GM23248 (cell line): ENCODE data around the gene OSBPL5. TPM values are rescaled to one million over a fixed set of nuclear protein-coding genes. Genes with fewer than 3 reads are reported as not detected.

Source experiments
- DNase-seq: peaks from one replicate; pipeline ENCODE4 v3.0.0-alpha.2; 2015
- H2AFZ ChIP-seq: fragments of 200-600 bp; sonication (generic); 2 replicates; pipeline ENCODE4 v1.6.1; 2016; ENCODE audit warnings: antibody characterized with exemption
- H3F3A ChIP-seq: fragments of 200-600 bp; sonication (generic); 2 replicates; pipeline ENCODE4 v1.6.1; 2016; ENCODE audit warnings: mild to moderate bottlenecking, antibody characterized with exemption, mixed run types; ENCODE audit not compliant: insufficient read depth
- H3K27ac ChIP-seq: fragments of 200-600 bp; sonication (generic); 2 replicates; pipeline ENCODE4 v1.5.1; 2016; ENCODE audit warnings: mild to moderate bottlenecking
- H3K27me3 ChIP-seq: fragments of 200-600 bp; sonication (generic); replicated peaks from 2 replicates; pipeline ENCODE4 v1.6.1; 2016; ENCODE audit warnings: mild to moderate bottlenecking; ENCODE audit not compliant: insufficient read depth
- H3K36me3 ChIP-seq: fragments of 200-600 bp; sonication (generic); 2 replicates; pipeline ENCODE4 v1.6.1; 2016; ENCODE audit warnings: low read depth, mild to moderate bottlenecking
- H3K4me1 ChIP-seq: fragments of 200-600 bp; sonication (generic); 2 replicates; pipeline ENCODE4 v1.6.1; 2016; ENCODE audit warnings: mild to moderate bottlenecking; ENCODE audit not compliant: insufficient read depth
- H3K4me2 ChIP-seq: fragments of 200-600 bp; sonication (generic); one replicate; pipeline ENCODE4 v1.6.1; 2016; ENCODE audit warnings: mild to moderate bottlenecking; ENCODE audit not compliant: unreplicated experiment
- H3K4me3 ChIP-seq: fragments of 200-600 bp; sonication (generic); 2 replicates; pipeline ENCODE4 v1.5.1; 2016; ENCODE audit warnings: mild to moderate bottlenecking
- H3K79me2 ChIP-seq: fragments of 200-600 bp; sonication (generic); 2 replicates; pipeline ENCODE4 v1.6.1; 2016; ENCODE audit warnings: mild to moderate bottlenecking; ENCODE audit not compliant: insufficient read depth
- H3K9ac ChIP-seq: fragments of 200-600 bp; sonication (generic); 2 replicates; pipeline ENCODE4 v1.6.1; 2016; ENCODE audit warnings: mild to moderate bottlenecking
- H3K9me2 ChIP-seq: fragments of 200-600 bp; sonication (generic); 2 replicates; pipeline ENCODE4 v1.6.1; 2016; ENCODE audit warnings: mixed run types, mild to moderate bottlenecking, moderate library complexity; ENCODE audit not compliant: insufficient read depth
- H3K9me3 ChIP-seq: fragments of 200-600 bp; sonication (generic); one replicate; pipeline ENCODE4 v1.6.1; 2017; ENCODE audit warnings: low read depth
- H4K20me1 ChIP-seq: fragments of 200-600 bp; sonication (generic); 2 replicates; pipeline ENCODE4 v1.6.0; 2016; ENCODE audit not compliant: insufficient read depth
- EZH2 ChIP-seq: fragments of 200-600 bp; sonication (generic); IDR thresholded peaks from 2 replicates; pipeline ENCODE4 v1.6.1; 2018; ENCODE audit warnings: antibody characterized with exemption, mild to moderate bottlenecking; ENCODE audit not compliant: insufficient read depth, poor library complexity, severe bottlenecking
- EZH2phosphoT487 ChIP-seq: fragments of 200-600 bp; sonication (generic); IDR thresholded peaks from 2 replicates; pipeline ENCODE4 v1.6.1; 2018; ENCODE audit warnings: antibody characterized with exemption, moderate library complexity, mild to moderate bottlenecking, low read depth; ENCODE audit not compliant: insufficient read depth
- WGBS, 2 experiments: methylation state at CpG; one replicate each; pipeline ENCODE4 v1.1.6; 2015 to 2017; ENCODE audit warnings: low lambda C conversion rate in 2 of 2, low coverage in 1 of 2; ENCODE audit errors: missing lambda C conversion rate in 2 of 2; 5-methylcytosine and 5-hydroxymethylcytosine counted together
- in situ Hi-C: fragments of 300-500 bp; cut with MboI; formaldehyde crosslinking; loops from 2 replicates; pipeline ENCODE4 v1.15.0; 2020
- polyA plus RNA-seq: library from polyadenylated mRNA; unstranded; fragments of >200 nt; fragmentation: Nextera tagmentation; extraction: Ambion mirVana; gene quantifications from 2 replicates; pipeline ENCODE4 v1.2.1, GENCODE V29; 2016
- total RNA-seq: library from RNA; depleted of rRNA; stranded (reverse); fragments of >200 nt; shearing (Covaris generic); gene quantifications from 2 replicates; pipeline ENCODE4 v1.2.3, GENCODE V29; 2014

OSBPL5 gene
- total and polyA plus RNA-seq, 2 experiments from 2014 or later = 27.9 to 57.6 TPM

GRCh38 chr11:3132831-3133260, 32.3 kb downstream of the OSBPL5 start:
- no peak overlapping the region for H3K4me2 ChIP-seq
- no peaks in the 10 kb centered on the region for H3K9me2 ChIP-seq
- no peaks in the 10 kb centered on the region for H3K36me3 ChIP-seq
- H2AFZ ChIP-seq = no peak overlapping the region
- no peak overlapping the region for H3K9ac ChIP-seq
- H3K79me2 ChIP-seq = peaks cover 28% of the 10 kb centered on the region
- no peaks in the 10 kb centered on the region for H3K9me3 ChIP-seq
- H3K27ac ChIP-seq = no peak overlapping the region
- TF ChIP-seq EZH2phosphoT487 (no peak), EZH2 (no peak)
- no peaks in the 10 kb centered on the region for H3F3A ChIP-seq
- no peaks in the 10 kb centered on the region for H3K27me3 ChIP-seq
- no peak overlapping the region for H3K4me3 ChIP-seq
- in situ Hi-C loops = no loop called here
- DNase-seq = no peak
- H3K4me1 ChIP-seq = no peaks in the 10 kb centered on the region
- 66 to 72% methylated on average over 7 to 8 of the region's 8 CpGs for WGBS, 2 experiments
- H4K20me1 ChIP-seq = no peaks in the 10 kb centered on the region

- WGBS, 2 experiments = 81 to 82% methylated on average over 9 to 11 of the region's 11 CpGs
- DNase-seq = no peak
- no peak overlapping the region for H3K9ac ChIP-seq
These were observed 32.8 kb downstream of the OSBPL5 start for GRCh38 chr11:3132271-3132781.

GRCh38 chr11:3131330-3131941, 33.7 kb downstream of the OSBPL5 start:
- Histone ChIP-seq H3K9ac (no peak overlapping the region), H3K79me2 (peaks cover 14% of the 10 kb centered on the region; the same call in 1 of the 2 replicates), H3K4me3 (no peak overlapping the region), H4K20me1 (no peaks in the 10 kb centered on the region), H3K27me3 (no peaks in the 10 kb centered on the region), H3K9me3 (no peaks in the 10 kb centered on the region), H2AFZ (no peak overlapping the region), H3F3A (no peaks in the 10 kb centered on the region), H3K27ac (no peak overlapping the region), H3K4me1 (no peaks in the 10 kb centered on the region), H3K4me2 (no peak overlapping the region), H3K36me3 (no peaks in the 10 kb centered on the region), H3K9me2 (no peaks in the 10 kb centered on the region)
- no peak for TF ChIP-seq EZH2phosphoT487
- no peak for TF ChIP-seq EZH2
- in situ Hi-C loops = no loop called here
- 100% methylated on average over 2 of the region's 2 CpGs; no CpG with 5 or more reads in 1 of the 2 experiments for WGBS, 2 experiments
- no peak for DNase-seq

More at GRCh38 chr11:3132271-3132781, 32.8 kb downstream of the OSBPL5 start:
- H3K79me2 ChIP-seq = peaks cover 23% of the 10 kb centered on the region
- H3F3A ChIP-seq = no peaks in the 10 kb centered on the region
- no peak overlapping the region for H2AFZ ChIP-seq
- H4K20me1 ChIP-seq = no peaks in the 10 kb centered on the region
- H3K4me2 ChIP-seq = no peak overlapping the region
- H3K9me2 ChIP-seq = no peaks in the 10 kb centered on the region
- no peak overlapping the region for H3K27ac ChIP-seq
- H3K4me3 ChIP-seq = no peak overlapping the region
- H3K9me3 ChIP-seq = no peaks in the 10 kb centered on the region
- H3K36me3 ChIP-seq = no peaks in the 10 kb centered on the region
- H3K27me3 ChIP-seq = no peaks in the 10 kb centered on the region
- no peak for TF ChIP-seq EZH2phosphoT487
- no peak for TF ChIP-seq EZH2
- in situ Hi-C loops = no loop called here
- no peaks in the 10 kb centered on the region for H3K4me1 ChIP-seq

DNA sequence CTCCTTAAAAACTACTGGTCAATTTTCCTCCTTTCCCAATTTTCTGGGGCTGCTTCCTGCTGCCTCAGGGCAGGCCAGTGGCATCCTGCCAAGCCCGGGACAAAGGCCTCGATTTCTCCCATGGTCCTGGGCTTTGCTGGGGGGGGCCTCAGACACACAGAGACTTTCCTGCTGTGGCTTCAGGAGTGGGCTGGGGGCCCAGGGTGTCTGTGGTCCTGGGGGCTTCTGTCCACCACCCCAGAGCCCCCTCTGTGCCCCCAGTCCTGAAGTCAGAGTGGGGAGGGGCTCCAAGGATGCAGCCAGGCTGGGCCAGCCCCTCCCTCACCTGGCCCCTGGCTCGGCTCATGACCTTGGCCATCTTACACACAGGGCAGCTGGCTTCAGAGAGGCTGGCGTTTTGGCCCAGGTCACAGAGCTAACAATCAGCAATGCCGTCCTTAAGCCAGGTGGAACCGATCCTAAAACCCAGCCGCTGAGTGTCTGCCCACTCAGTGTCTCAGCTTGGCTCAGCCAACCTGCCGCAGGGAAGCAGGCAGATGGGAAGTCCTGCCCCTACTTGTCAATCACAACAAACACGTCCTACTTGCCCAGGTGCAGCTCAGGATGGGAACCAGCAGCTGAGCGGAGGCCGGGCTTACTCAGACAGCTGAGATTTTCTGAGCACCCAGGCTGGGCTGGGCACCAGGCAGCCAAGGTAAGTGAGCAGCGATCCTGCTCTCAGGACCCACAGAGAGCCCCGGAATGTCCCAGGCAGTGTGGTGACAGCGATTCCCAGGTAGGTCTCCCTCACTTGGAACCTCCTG, 34.6 kb downstream of the OSBPL5 start:
- no peaks in the 10 kb centered on the region for H3K27me3 ChIP-seq
- no peak overlapping the region for H3K27ac ChIP-seq
- H3K36me3 ChIP-seq = no peaks in the 10 kb centered on the region
- no peaks in the 10 kb centered on the region for H3F3A ChIP-seq
- H3K9ac ChIP-seq = no peak overlapping the region
- H3K4me1 ChIP-seq = no peaks in the 10 kb centered on the region
- DNase-seq = no peak
- no peak overlapping the region for H3K4me2 ChIP-seq
- no peaks in the 10 kb centered on the region for H3K9me2 ChIP-seq
- 0 out of 2 replicates have a peak, but pooled peaks cover 11% of the 10 kb centered on the region for H3K79me2 ChIP-seq
- no peak overlapping the region for H2AFZ ChIP-seq
- H3K4me3 ChIP-seq = no peak overlapping the region
- in situ Hi-C loops = no loop called here
- no peaks in the 10 kb centered on the region for H4K20me1 ChIP-seq
- 59 to 61% methylated on average over 14 of the region's 14 CpGs for WGBS, 2 experiments
- TF ChIP-seq EZH2phosphoT487 = no peak
- no peak for TF ChIP-seq EZH2
- H3K9me3 ChIP-seq = no peaks in the 10 kb centered on the region
